Kidney (tissue), 14 donors: Measurements from ENCODE around the gene FMNL2. TPM values are rescaled to one million over a fixed set of nuclear protein-coding genes. Genes with fewer than 3 reads are reported as not detected.

Source experiments
- DNase-seq, 5 donors: peaks; one replicate each; pipeline ENCODE4 v3.0.0-alpha.2; 2013 to 2020
- FAIRE-seq: peaks from 2 replicates; lab custom pipeline; 2012; peaks lifted over from hg19 to GRCh38; lab: Jason Lieb, UNC
- H3K27ac ChIP-seq, 2 donors: one replicate each; pipeline ENCODE4 v1.7.0; 2013; ENCODE audit warnings: low read depth in 2 of 2, low read length in 2 of 2, inconsistent platforms in 1 of 2
- H3K27me3 ChIP-seq: one replicate; pipeline ENCODE4 v1.7.1; 2013; ENCODE audit warnings: low read length, inconsistent platforms; ENCODE audit not compliant: control insufficient read depth, insufficient read depth
- H3K36me3 ChIP-seq, 3 donors: one replicate each; pipeline versions ENCODE4 v1.7.0 to v1.7.1; 2013; ENCODE audit warnings: low read length in 3 of 3, control low read depth in 1 of 3, inconsistent platforms in 1 of 3; ENCODE audit not compliant: insufficient read depth in 3 of 3, control insufficient read depth in 2 of 3
- H3K4me1 ChIP-seq, 3 donors: one replicate each; pipeline versions ENCODE4 v1.7.0 to v1.7.1; 2013; ENCODE audit warnings: low read length in 3 of 3, inconsistent platforms in 1 of 3, low read depth in 1 of 3; ENCODE audit not compliant: control insufficient read depth in 2 of 3, insufficient read depth in 2 of 3
- H3K4me3 ChIP-seq, 3 donors: one replicate each; pipeline versions ENCODE4 v1.7.0 to v1.8.1; 2013; ENCODE audit warnings: low read length in 3 of 3, control low read depth in 1 of 3, inconsistent platforms in 1 of 3
- H3K9ac ChIP-seq, 3 donors: one replicate each; pipeline versions ENCODE4 v1.7.0 to v1.7.1; 2013; ENCODE audit warnings: low read length in 3 of 3, control low read depth in 1 of 3, inconsistent platforms in 1 of 3
- H3K9me3 ChIP-seq, 3 donors: one replicate each; pipeline versions ENCODE4 v1.7.0 to v1.7.1; 2013; ENCODE audit warnings: low read length in 3 of 3, control low read depth in 1 of 3, inconsistent platforms in 1 of 3; ENCODE audit not compliant: control insufficient read depth in 2 of 3, insufficient read depth in 1 of 3
- CTCF ChIP-seq: IDR thresholded peaks from 3 replicates; pipeline ENCODE4 v1.5.1; 2012; ENCODE audit warnings: mild to moderate bottlenecking, moderate library complexity, borderline replicate concordance; ENCODE audit not compliant: insufficient read depth; ENCODE audit errors: extremely low read depth
- intact Hi-C: fragments of 100-400 bp; cut with DNase I; formaldehyde crosslinking; loops from one replicate; pipeline ENCODE4 v1.11.1; 2022
- polyA plus RNA-seq: library from polyadenylated mRNA; stranded (reverse); fragments of 350-450 nt; fragmentation: Illumina TruSeq; extraction: RNeasy Lipid Tissue Mini Kit (QIAGEN cat#74804); gene quantifications from one replicate; pipeline ENCODE4 v1.2.3, GENCODE V29; 2014; ENCODE audit warnings: low read depth, low replicate concordance; ENCODE audit not compliant: insufficient read depth
- total RNA-seq: library from RNA; stranded (reverse); fragmentation: NEBNext Ultra II Directional; extraction: Animal tissue kit (Norgen Biotek cat#: 25700); gene quantifications from one replicate; pipeline ENCODE4 v1.2.1, GENCODE V29; 2021
- donor health status: control.
- donor health status: control.
- donor health status: control.
- donor health status: control.
- donor health status: control.
- donor health status: DM: yes; HTN: yes; CAD: no.
- donor health status: Normal renal cell carcinoma (clear cell type).

The FMNL2 gene
- total and polyA plus RNA-seq, 2 donors from 2014 or later = 10.7 to 39.1 TPM

- H3K4me3 ChIP-seq = no peak overlapping the region
- no peak overlapping the region for H3K9ac ChIP-seq
- intact Hi-C loops = no loop called here
- H3K36me3 ChIP-seq = no peaks in the 10 kb centered on the region
- TF ChIP-seq CTCF = no peak
- peak overlapping the region in 1 of 2 donors; percentile 70 for H3K27ac ChIP-seq
- no peak for FAIRE-seq
- no peaks in the 10 kb centered on the region for H3K27me3 ChIP-seq
- DNase-seq = no peak
- H3K9me3 ChIP-seq = no peaks in the 10 kb centered on the region
- peaks cover 9 to 19% (median 16%) of the 10 kb centered on the region in 3 donors for H3K4me1 ChIP-seq
These were observed 132.2 kb downstream of the FMNL2 start for GRCh38 chr2:152466980-152467676.

GRCh38 chr2:152467677-152468410 lies 132.9 kb downstream of the FMNL2 start:
- peaks cover 9 to 22% (median 16%) of the 10 kb centered on the region in 3 donors for H3K4me1 ChIP-seq

GRCh38 chr2:152468899-152469692 lies 134.1 kb downstream of the FMNL2 start:
- H3K4me3 ChIP-seq = peak overlapping the region in 2 of 3 donors; percentile 5 to 44
- H3K9ac ChIP-seq = no peak overlapping the region
- no peaks in the 10 kb centered on the region for H3K36me3 ChIP-seq
- H3K9me3 ChIP-seq = no peaks in the 10 kb centered on the region
- H3K4me1 ChIP-seq = peaks cover 9 to 26% (median 22%) of the 10 kb centered on the region in 3 donors
- H3K27ac ChIP-seq = peak overlapping the region in 1 of 2 donors; percentile 48
- DNase-seq (no peak), FAIRE-seq (no peak)
- no peaks in the 10 kb centered on the region for H3K27me3 ChIP-seq
- intact Hi-C loops = no loop called here
- TF ChIP-seq CTCF = no peak

More at GRCh38 chr2:152467677-152468410, 132.9 kb downstream of the FMNL2 start:
- FAIRE-seq (no peak), DNase-seq (no peak)
- H3K9me3 ChIP-seq = no peaks in the 10 kb centered on the region
- intact Hi-C loops = no loop called here
- H3K4me3 ChIP-seq = no peak overlapping the region
- no peaks in the 10 kb centered on the region for H3K27me3 ChIP-seq
- H3K9ac ChIP-seq = no peak overlapping the region
- H3K36me3 ChIP-seq = no peaks in the 10 kb centered on the region
- H3K27ac ChIP-seq = peak overlapping the region in 1 of 2 donors; percentile 70
- no peak for TF ChIP-seq CTCF
